ENCODE data around the gene CEACAM8.
"Not testable (repeated sequence)": the region's sequence is repeated elsewhere in the genome, so short reads cannot be mapped to it uniquely, and the experiment has no call there.

The CEACAM8 gene

DNA sequence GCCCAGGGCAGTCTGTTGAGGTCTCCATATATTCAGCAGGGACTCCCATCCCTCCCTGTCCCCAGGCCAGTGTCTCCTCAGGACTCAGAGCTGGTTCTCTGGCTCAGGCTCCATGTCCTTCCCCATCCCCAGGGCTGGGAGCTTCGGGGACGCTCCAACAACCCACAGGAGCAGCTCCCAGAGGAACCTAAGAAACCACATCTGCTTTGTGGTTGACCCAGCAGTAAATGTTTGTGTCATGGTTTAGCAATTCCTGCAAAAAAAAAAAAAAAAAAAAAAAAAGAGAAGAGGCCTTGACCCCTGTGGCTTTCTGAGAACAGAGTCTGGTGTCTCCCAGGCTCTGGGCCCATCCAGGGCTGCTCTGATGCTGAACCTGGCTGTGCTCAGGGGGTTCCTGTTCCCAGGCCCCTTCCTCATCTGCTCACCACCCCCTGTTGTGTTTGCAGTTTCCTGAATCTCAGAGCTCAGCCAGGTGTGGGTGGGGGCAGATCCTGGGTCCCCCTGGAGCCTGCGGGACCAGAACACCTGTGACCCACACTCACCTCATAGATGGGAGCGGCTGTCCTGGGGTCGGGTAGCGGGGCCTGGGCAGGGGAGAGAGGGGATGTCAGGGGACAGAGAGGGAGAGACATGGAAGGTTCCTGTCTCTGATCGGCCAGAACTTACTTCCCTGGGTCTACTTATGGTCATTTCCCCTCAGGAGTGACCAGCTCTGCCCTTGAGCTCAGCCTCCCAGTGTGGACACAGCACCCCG lies 41.3 kb downstream of the CEACAM8 start:
- DNase-seq (ENCODE audit: low read depth), result peak; percentile 82
- TF ChIP-seq, protein P1, sequence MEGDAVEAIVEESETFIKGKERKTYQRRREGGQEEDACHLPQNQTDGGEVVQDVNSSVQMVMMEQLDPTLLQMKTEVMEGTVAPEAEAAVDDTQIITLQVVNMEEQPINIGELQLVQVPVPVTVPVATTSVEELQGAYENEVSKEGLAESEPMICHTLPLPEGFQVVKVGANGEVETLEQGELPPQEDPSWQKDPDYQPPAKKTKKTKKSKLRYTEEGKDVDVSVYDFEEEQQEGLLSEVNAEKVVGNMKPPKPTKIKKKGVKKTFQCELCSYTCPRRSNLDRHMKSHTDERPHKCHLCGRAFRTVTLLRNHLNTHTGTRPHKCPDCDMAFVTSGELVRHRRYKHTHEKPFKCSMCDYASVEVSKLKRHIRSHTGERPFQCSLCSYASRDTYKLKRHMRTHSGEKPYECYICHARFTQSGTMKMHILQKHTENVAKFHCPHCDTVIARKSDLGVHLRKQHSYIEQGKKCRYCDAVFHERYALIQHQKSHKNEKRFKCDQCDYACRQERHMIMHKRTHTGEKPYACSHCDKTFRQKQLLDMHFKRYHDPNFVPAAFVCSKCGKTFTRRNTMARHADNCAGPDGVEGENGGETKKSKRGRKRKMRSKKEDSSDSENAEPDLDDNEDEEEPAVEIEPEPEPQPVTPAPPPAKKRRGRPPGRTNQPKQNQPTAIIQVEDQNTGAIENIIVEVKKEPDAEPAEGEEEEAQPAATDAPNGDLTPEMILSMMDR (conservative IDR thresholded peaks at IDR 0.05; ENCODE audit: control insufficient read depth, insufficient read depth, low read depth, low read length), result no peak

DNA sequence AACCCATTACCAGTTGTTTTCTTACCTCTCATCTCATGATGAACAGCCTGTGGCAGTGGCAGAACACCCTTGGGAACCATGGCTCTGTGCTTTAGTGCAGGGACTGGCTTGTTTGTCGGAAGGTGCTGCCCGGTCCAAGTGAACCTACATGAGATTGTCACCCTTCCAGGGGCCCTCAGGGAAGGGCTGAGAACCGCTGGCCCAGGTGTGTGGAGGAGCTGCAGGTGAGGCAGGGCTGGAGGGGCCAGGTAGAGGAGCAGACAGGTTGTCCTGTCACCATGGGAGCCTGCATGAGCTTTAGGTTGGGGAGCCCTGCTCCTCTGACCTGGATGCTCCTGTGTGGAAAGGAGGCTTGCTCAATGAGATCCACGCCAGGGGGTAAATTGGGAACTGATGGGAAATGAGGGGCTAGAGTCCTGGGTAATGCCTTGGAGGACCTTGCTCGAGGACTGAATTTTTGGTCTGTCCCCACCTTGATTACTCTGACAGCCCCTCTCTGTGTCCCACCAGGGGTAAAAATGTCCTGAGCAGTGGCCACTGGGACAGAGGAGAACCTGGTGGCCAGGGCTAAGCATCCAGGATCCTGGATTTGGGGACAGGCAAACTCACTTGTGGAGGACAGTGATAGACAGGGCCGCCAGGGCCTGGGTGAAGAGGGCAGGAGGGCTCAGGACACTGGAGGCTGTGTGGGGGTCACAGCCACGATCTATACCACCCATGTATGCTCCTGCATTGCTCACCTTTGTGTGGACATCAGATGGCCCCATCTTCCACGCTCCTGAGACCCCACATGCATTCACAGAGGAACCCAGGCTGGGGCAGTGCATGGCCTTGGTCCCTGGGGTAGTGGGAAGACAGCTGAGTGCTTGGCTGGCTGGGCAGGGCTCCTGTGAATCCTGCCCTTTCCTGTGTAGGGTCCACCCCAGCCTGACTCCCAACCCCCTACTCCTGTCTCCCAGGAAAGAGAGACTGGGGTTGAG lies 42.3 kb downstream of the CEACAM8 start:
- DNase-seq (ENCODE audit: low read depth), result no peak
- TF ChIP-seq, protein P1 (conservative IDR thresholded peaks at IDR 0.05; ENCODE audit: control insufficient read depth, insufficient read depth, low read depth, low read length), result no peak
- no peak overlapping the region for H3K4me3 ChIP-seq (ENCODE audit: control insufficient read depth, low read depth, low read length)

More for the DNA sequence above, 41.3 kb downstream of the CEACAM8 start:
- no peak overlapping the region for H3K4me3 ChIP-seq (ENCODE audit: control insufficient read depth, low read depth, low read length)

DNA sequence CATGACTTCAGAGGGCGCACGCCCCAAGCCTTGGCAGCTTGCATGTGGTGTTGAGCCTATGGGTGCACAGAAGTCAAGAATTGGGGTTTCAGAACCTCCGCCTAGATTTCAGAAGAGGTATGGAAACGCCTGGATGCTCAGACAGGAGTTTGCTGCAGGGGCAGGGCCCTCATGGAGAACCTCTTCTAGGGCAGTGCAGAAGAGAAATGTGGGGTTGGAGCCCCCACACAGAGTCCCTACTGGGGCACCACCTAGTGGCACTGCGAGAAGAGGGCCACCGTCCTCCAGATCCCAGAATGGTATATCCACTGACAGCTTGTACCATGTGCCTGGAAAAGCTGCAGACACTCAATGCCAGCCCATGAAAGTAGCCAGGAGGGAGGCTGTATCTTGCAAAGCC lies 44.2 kb downstream of the CEACAM8 start:
- DNase-seq (ENCODE audit: low read depth); H3K4me3 ChIP-seq (ENCODE audit: control insufficient read depth, low read depth, low read length): not testable (repeated sequence)

GRCh38 chr19:42549067-42549466 lies 45.7 kb downstream of the CEACAM8 start:
- H3K4me3 ChIP-seq (ENCODE audit: control insufficient read depth, low read depth, low read length); DNase-seq (ENCODE audit: low read depth): not testable (repeated sequence)

DNA sequence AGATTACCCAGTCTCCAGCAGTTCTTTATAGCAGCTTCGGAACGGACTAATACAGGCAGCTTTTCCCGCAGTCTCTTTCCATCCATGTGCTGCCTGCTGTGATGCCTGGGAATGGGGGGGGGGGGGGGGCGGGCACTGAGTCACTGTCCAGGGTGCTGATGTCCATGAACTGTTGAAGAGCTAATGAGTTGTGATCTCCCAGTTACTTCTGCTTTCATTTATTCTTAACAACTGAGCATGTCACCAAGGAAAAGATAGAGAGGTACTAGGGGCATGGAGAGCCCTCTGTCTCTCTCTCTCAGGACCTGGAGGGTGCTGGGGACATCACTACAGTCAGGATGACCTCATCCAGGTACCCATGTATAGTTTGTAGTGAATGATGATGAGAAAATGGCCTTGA lies 46.2 kb downstream of the CEACAM8 start:
- no peak for DNase-seq (ENCODE audit: low read depth)
- TF ChIP-seq, protein P1 (conservative IDR thresholded peaks at IDR 0.05; ENCODE audit: control insufficient read depth, insufficient read depth, low read depth, low read length), result no peak
- H3K4me3 ChIP-seq (ENCODE audit: control insufficient read depth, low read depth, low read length), result no peak overlapping the region

- TF ChIP-seq, protein P1 (conservative IDR thresholded peaks at IDR 0.05; ENCODE audit: control insufficient read depth, insufficient read depth, low read depth, low read length), result no peak
- H3K4me3 ChIP-seq (ENCODE audit: control insufficient read depth, low read depth, low read length), result no peak overlapping the region
- DNase-seq (ENCODE audit: low read depth), result no peak
Measured at GRCh38 chr19:42547929-42548328, 46.8 kb downstream of the CEACAM8 start.

DNA sequence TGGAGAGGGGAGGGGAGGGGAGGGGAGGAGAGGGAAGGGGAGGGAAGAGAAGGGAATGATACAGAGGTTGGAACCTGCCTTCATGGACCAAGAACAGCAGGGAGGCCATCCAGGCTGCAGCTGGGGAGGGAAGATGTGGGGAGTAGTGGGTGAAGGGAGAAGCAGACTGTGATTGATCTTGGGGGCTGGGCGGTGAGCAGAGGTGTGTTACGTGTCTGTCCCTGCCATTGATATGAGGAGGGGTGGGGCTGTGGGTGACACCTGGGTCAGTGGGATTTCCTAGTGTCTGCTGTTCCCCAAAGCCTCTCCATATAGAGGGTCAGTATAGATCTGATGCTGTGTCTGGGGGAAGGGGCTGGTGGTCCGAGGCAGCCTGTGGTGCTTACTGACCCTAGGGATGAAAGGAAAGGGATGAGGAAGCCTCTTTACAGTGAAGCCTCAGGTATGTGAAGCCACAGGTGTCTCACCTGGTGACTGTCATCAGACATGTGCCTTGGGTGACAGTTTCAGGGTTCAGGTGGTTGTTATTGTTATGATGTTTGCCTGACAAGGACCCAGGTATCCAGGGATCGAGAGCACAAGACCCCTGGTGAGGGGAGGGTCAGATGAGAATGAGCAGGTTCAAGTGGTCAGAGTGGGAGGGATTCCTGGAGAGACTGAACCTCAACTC lies 47.8 kb downstream of the CEACAM8 start:
- TF ChIP-seq, protein P1 (conservative IDR thresholded peaks at IDR 0.05; ENCODE audit: control insufficient read depth, insufficient read depth, low read depth, low read length), result no peak
- no peak for DNase-seq (ENCODE audit: low read depth)
- H3K4me3 ChIP-seq (ENCODE audit: control insufficient read depth, low read depth, low read length), result no peak overlapping the region

Measured in fibroblast of mammary gland (primary cell).